Upper lobe of right lung (tissue), 1 donor: ENCODE results near the gene CIPC. TPM values are rescaled to one million over a fixed set of nuclear protein-coding genes. Genes with fewer than 3 reads are reported as not detected.

Experiments
- ATAC-seq: fragments of 200-7000 bp; cut with Tn5 transposase; one replicate; pipeline ENCODE4 v1.9.1; 2020; ENCODE audit warnings: mild to moderate bottlenecking, moderate library complexity
- DNase-seq: peaks from one replicate; pipeline ENCODE4 v3.0.0-alpha.2; 2020
- H3K27ac ChIP-seq: fragments of 200-600 bp; one replicate; pipeline ENCODE4 v1.8.0; 2022
- H3K27me3 ChIP-seq: fragments of 200-600 bp; one replicate; pipeline ENCODE4 v1.8.0; 2022; ENCODE audit warnings: mild to moderate bottlenecking
- H3K36me3 ChIP-seq: fragments of 200-600 bp; one replicate; pipeline ENCODE4 v1.8.0; 2022
- H3K4me1 ChIP-seq: fragments of 200-600 bp; one replicate; pipeline ENCODE4 v1.8.0; 2022
- H3K4me3 ChIP-seq: fragments of 200-600 bp; one replicate; pipeline ENCODE4 v1.8.0; 2022; ENCODE audit warnings: mild to moderate bottlenecking
- H3K9me3 ChIP-seq: fragments of 200-600 bp; one replicate; pipeline ENCODE4 v1.8.0; 2022
- CTCF ChIP-seq: fragments of 200-600 bp; IDR thresholded peaks from one replicate; pipeline ENCODE4 v1.8.0; 2022; ENCODE audit warnings: antibody characterized with exemption
- intact Hi-C: fragments of 100-400 bp; cut with DNase I; formaldehyde crosslinking; loops from one replicate; pipeline ENCODE4 v1.11.0; 2022
- total RNA-seq: library from RNA; stranded (reverse); fragmentation: NEBNext Ultra II Directional; extraction: Animal tissue kit (Norgen Biotek cat#: 25700); gene quantifications from one replicate; pipeline ENCODE4 v1.2.1, GENCODE V29; 2021
- donor health status: DM: no; HTN: yes; CAD: no; lungs with severe emphysema.

CIPC gene
- total RNA-seq, 1 donor from 2014 or later = 24.9 TPM

- intact Hi-C loops = no loop called here
- Histone ChIP-seq H3K4me3 (no peak overlapping the region), H3K27me3 (no peaks in the 10 kb centered on the region), H3K4me1 (peaks cover 23% of the 10 kb centered on the region), H3K36me3 (no peaks in the 10 kb centered on the region), H3K9me3 (no peaks in the 10 kb centered on the region), H3K27ac (no peak overlapping the region)
- no peak for ATAC-seq
- peak; percentile 25 for DNase-seq
- no peak for TF ChIP-seq CTCF
Observed at GRCh38 chr14:77071938-77072388, 26.1 kb upstream of the CIPC start.

- H3K27ac ChIP-seq = peak overlapping the region; percentile 95
- intact Hi-C loops = no loop called here
- TF ChIP-seq CTCF = no peak
- peaks cover 20% of the 10 kb centered on the region for H3K4me1 ChIP-seq
- no peaks in the 10 kb centered on the region for H3K9me3 ChIP-seq
- no peaks in the 10 kb centered on the region for H3K36me3 ChIP-seq
- peak overlapping the region; percentile 42 for H3K4me3 ChIP-seq
- ATAC-seq (no peak), DNase-seq (no peak)
- no peaks in the 10 kb centered on the region for H3K27me3 ChIP-seq
Observed at GRCh38 chr14:77074969-77075368, 23.1 kb upstream of the CIPC start.

DNA sequence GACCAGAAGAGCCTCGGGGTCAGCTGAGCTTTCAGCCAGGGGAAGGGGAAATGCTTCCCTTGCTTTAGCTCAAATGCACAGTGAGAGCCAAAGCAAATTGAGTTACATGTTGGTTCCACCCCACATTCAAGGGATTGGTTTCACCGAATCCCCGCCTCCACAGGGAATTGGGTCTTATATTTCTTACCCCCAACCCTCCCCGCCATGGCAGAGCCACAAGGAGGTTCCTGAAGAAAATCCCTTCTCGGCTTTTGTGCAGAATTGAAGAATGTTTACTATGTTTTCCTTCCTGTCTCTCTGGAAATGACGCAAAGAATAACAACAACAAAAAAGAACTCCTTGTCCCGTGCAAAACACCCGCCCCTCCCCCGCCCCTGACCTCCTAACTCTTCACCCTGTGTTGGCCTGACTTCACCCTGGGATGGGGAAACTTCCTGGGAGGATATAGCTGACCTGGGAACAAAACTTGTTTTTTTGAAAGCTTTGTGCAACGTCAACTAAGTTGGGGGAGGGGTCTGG is 21.9 kb upstream of the CIPC start:
- Histone ChIP-seq H3K9me3 (no peaks in the 10 kb centered on the region), H3K4me1 (peaks cover 20% of the 10 kb centered on the region), H3K4me3 (peak overlapping the region; percentile 42), H3K36me3 (no peaks in the 10 kb centered on the region), H3K27ac (peak overlapping the region; percentile 95), H3K27me3 (no peaks in the 10 kb centered on the region)
- intact Hi-C loops = no loop called here
- ATAC-seq (peak; percentile 86), DNase-seq (peak; percentile 79)
- no peak for TF ChIP-seq CTCF

GRCh38 chr14:77077040-77077439 is 21.0 kb upstream of the CIPC start:
- peak; percentile 33 for DNase-seq
- peak overlapping the region; percentile 81 for H3K27ac ChIP-seq
- H3K9me3 ChIP-seq = no peaks in the 10 kb centered on the region
- peaks cover 20% of the 10 kb centered on the region for H3K4me1 ChIP-seq
- intact Hi-C loops = no loop called here
- no peak for ATAC-seq
- H3K4me3 ChIP-seq = no peak overlapping the region
- no peaks in the 10 kb centered on the region for H3K36me3 ChIP-seq
- H3K27me3 ChIP-seq = no peaks in the 10 kb centered on the region
- TF ChIP-seq CTCF = no peak

DNA sequence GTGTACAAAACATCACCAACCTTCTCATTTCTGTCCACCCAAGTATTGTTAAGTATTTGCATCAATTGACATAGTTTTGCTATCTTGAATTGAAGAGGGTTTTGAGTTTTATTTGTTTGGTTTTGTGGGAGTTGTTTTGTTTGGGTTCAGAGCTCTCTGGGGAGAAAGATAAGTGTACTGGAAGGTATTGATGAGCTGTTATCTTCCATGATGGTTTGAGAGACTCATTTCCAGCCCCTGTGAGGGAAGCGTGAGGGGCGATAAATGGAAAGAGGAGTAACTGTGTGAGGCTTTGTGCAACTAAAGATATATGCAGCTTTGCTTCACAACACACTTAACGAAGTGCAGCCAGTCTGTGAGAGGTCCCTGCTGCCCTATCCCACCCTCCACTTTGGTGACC is 15.7 kb upstream of the CIPC start:
- intact Hi-C loops = no loop called here
- H3K4me1 ChIP-seq = peaks cover 4% of the 10 kb centered on the region
- no peak overlapping the region for H3K27ac ChIP-seq
- no peaks in the 10 kb centered on the region for H3K9me3 ChIP-seq
- H3K36me3 ChIP-seq = no peaks in the 10 kb centered on the region
- ATAC-seq (no peak), DNase-seq (no peak)
- no peak for TF ChIP-seq CTCF
- H3K4me3 ChIP-seq = no peak overlapping the region
- H3K27me3 ChIP-seq = no peaks in the 10 kb centered on the region

- intact Hi-C loops = no loop called here
- DNase-seq (no peak), ATAC-seq (no peak)
- H3K4me3 ChIP-seq = no peak overlapping the region
- H3K27ac ChIP-seq = no peak overlapping the region
- no peaks in the 10 kb centered on the region for H3K9me3 ChIP-seq
- no peaks in the 10 kb centered on the region for H3K36me3 ChIP-seq
- H3K4me1 ChIP-seq = no peaks in the 10 kb centered on the region
- TF ChIP-seq CTCF = no peak
- no peaks in the 10 kb centered on the region for H3K27me3 ChIP-seq
Observed at GRCh38 chr14:77083082-77083481, 15.0 kb upstream of the CIPC start.
